ENCODE results near the gene LAYN. TPM values are rescaled to one million over a fixed set of nuclear protein-coding genes. Genes with fewer than 3 reads are reported as not detected.

The LAYN gene
- total and polyA plus RNA-seq, 2 donors = 11.5 to 30.9 TPM

DNA sequence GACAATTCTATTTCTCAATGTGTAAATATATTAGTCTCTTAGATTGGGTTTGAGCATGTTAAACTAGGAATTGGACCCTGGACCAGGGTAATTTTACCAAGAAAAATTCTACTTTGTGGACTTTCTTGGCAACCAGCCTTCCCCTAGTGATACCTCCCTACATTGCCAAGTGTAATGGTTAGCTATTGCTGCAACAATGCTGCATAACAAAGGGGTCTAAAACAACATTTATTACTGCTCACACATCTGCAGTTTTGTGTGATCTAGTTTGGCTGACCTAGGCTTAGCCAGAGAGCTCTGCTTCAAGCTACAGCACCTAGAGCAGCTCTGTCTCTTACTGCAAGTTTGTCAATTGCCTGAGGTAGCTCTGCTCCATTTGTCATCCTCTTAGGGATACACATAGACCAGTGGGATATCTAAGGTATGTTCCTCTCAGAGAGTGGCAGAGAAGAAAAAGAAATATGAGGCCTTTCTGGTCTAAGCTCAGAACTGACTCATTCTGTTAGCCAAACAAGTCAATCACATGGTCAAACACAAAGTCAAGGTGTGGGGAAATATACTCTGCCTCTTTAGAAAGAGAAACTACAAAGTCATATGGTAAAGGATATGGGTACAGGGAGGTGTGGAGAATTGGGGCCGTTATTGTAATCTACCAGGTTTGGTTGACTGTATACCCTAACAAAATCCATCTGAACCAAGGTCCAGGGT is 2.0 kb upstream of the LAYN start:
- WGBS = 86% methylated on average over 1 of the region's 1 CpG
- Histone ChIP-seq H3K4me1 (ENCODE audit: control insufficient read depth in 2 of 2, insufficient read depth in 2 of 2, low read length in 2 of 2) (peaks cover 6 to 24% of the 10 kb centered on the region in 2 donors), H3K4me3 (ENCODE audit: low read length in 2 of 2) (no peak overlapping the region), H3K27ac (ENCODE audit: low read depth in 1 of 2, low read length in 1 of 2) (peak overlapping the region in 1 of 2 donors; percentile 64), H3K36me3 (ENCODE audit: control insufficient read depth in 2 of 2, insufficient read depth in 2 of 2, low read length in 1 of 2) (no peaks in the 10 kb centered on the region), H3K9me3 (ENCODE audit: control insufficient read depth in 2 of 2, insufficient read depth in 1 of 2, low read length in 1 of 2) (peaks cover 0 to 11% of the 10 kb centered on the region in 2 donors), H3K27me3 (ENCODE audit: control insufficient read depth in 2 of 2, insufficient read depth in 1 of 2, low read length in 1 of 2) (peaks cover 33 to 80% of the 10 kb centered on the region in 2 donors)
- DNase-seq (ENCODE audit: low read depth in 6 of 9, low spot score in 9 of 9) = no peak

DNA sequence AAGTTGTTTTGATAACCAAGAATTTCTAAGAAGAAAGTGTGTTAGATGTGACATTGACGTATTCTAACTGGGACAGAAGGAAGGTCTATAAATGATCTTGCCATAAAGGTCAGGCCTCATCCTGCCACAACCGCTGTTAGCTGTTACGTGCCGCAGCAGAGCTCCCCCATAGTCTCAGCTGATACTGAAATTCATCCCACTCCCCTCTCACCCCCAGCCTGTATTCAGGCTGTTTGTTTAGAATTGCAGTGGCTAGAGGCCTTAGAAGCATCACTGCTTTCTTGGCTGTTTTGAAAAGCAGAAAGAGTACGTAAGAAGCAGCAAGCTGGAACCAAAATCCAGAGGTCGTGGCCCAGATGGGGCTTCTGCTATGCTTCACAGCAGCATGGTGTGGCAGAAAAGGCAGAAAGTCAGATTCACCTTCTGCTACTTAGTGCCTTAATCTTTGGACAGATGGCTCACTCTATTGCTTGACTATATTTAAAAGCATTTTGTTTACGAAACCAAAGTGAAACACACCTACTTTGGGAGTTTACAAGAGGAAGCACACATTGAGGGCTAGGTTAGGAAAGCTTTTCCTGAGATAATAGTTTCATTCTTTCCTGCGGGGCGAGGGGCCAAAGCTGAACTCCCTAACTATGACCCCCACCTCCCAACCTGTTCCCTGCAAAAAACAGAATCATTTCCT is 950 bp upstream of the LAYN start:
- Histone ChIP-seq H3K27ac (ENCODE audit: low read depth in 1 of 2, low read length in 1 of 2) (peak overlapping the region; percentile 12 to 88), H3K4me1 (ENCODE audit: control insufficient read depth in 2 of 2, insufficient read depth in 2 of 2, low read length in 2 of 2) (peaks cover 6 to 24% of the 10 kb centered on the region in 2 donors), H3K36me3 (ENCODE audit: control insufficient read depth in 2 of 2, insufficient read depth in 2 of 2, low read length in 1 of 2) (no peaks in the 10 kb centered on the region), H3K27me3 (ENCODE audit: control insufficient read depth in 2 of 2, insufficient read depth in 1 of 2, low read length in 1 of 2) (peaks cover 33 to 87% of the 10 kb centered on the region in 2 donors), H3K4me3 (ENCODE audit: low read length in 2 of 2) (peak overlapping the region in 1 of 2 donors; percentile 53), H3K9me3 (ENCODE audit: control insufficient read depth in 2 of 2, insufficient read depth in 1 of 2, low read length in 1 of 2) (peaks cover 0 to 11% of the 10 kb centered on the region in 2 donors)
- DNase-seq (ENCODE audit: low read depth in 6 of 9, low spot score in 9 of 9) = peak in 1 of 9 donors; percentile 57
- 83% methylated on average over 9 of the region's 9 CpGs for WGBS

GRCh38 chr11:111540937-111541253 is 375 bp downstream of the LAYN start:
- Histone ChIP-seq H3K27me3 (ENCODE audit: control insufficient read depth in 2 of 2, insufficient read depth in 1 of 2, low read length in 1 of 2) (peaks cover 33 to 81% of the 10 kb centered on the region in 2 donors), H3K4me3 (ENCODE audit: low read length in 2 of 2) (peak overlapping the region; percentile 37 to 53), H3K27ac (ENCODE audit: low read depth in 1 of 2, low read length in 1 of 2) (peak overlapping the region; percentile 57 to 84), H3K9me3 (ENCODE audit: control insufficient read depth in 2 of 2, insufficient read depth in 1 of 2, low read length in 1 of 2) (peaks cover 0 to 11% of the 10 kb centered on the region in 2 donors), H3K4me1 (ENCODE audit: control insufficient read depth in 2 of 2, insufficient read depth in 2 of 2, low read length in 2 of 2) (peaks cover 6 to 24% of the 10 kb centered on the region in 2 donors), H3K36me3 (ENCODE audit: control insufficient read depth in 2 of 2, insufficient read depth in 2 of 2, low read length in 1 of 2) (no peaks in the 10 kb centered on the region)
- no peak for DNase-seq (ENCODE audit: low read depth in 6 of 9, low spot score in 9 of 9)
- 3% methylated on average over 22 of the region's 22 CpGs for WGBS

- no peaks in the 10 kb centered on the region for H3K36me3 ChIP-seq (ENCODE audit: control insufficient read depth in 2 of 2, insufficient read depth in 2 of 2, low read length in 1 of 2)
- WGBS = 6% methylated on average over 41 of the region's 41 CpGs
- peaks cover 6 to 24% of the 10 kb centered on the region in 2 donors for H3K4me1 ChIP-seq (ENCODE audit: control insufficient read depth in 2 of 2, insufficient read depth in 2 of 2, low read length in 2 of 2)
- peaks cover 33 to 81% of the 10 kb centered on the region in 2 donors for H3K27me3 ChIP-seq (ENCODE audit: control insufficient read depth in 2 of 2, insufficient read depth in 1 of 2, low read length in 1 of 2)
- peak overlapping the region; percentile 37 to 53 for H3K4me3 ChIP-seq (ENCODE audit: low read length in 2 of 2)
- H3K9me3 ChIP-seq (ENCODE audit: control insufficient read depth in 2 of 2, insufficient read depth in 1 of 2, low read length in 1 of 2) = peaks cover 0 to 11% of the 10 kb centered on the region in 2 donors
- peak overlapping the region; percentile 57 to 84 for H3K27ac ChIP-seq (ENCODE audit: low read depth in 1 of 2, low read length in 1 of 2)
- DNase-seq (ENCODE audit: low read depth in 6 of 9, low spot score in 9 of 9) = peak in 1 of 9 donors; percentile 26
Measured at GRCh38 chr11:111541254-111542061, 938 bp downstream of the LAYN start.

- 65% methylated on average over 10 of the region's 10 CpGs for WGBS
- Histone ChIP-seq H3K27me3 (ENCODE audit: control insufficient read depth in 2 of 2, insufficient read depth in 1 of 2, low read length in 1 of 2) (peaks cover 33 to 72% of the 10 kb centered on the region in 2 donors), H3K4me1 (ENCODE audit: control insufficient read depth in 2 of 2, insufficient read depth in 2 of 2, low read length in 2 of 2) (peaks cover 6 to 24% of the 10 kb centered on the region in 2 donors), H3K36me3 (ENCODE audit: control insufficient read depth in 2 of 2, insufficient read depth in 2 of 2, low read length in 1 of 2) (no peaks in the 10 kb centered on the region), H3K27ac (ENCODE audit: low read depth in 1 of 2, low read length in 1 of 2) (no peak overlapping the region), H3K4me3 (ENCODE audit: low read length in 2 of 2) (no peak overlapping the region), H3K9me3 (ENCODE audit: control insufficient read depth in 2 of 2, insufficient read depth in 1 of 2, low read length in 1 of 2) (peaks cover 0 to 11% of the 10 kb centered on the region in 2 donors)
- no peak for DNase-seq (ENCODE audit: low read depth in 6 of 9, low spot score in 9 of 9)
Measured at GRCh38 chr11:111542606-111543275, 2.2 kb downstream of the LAYN start.

DNA sequence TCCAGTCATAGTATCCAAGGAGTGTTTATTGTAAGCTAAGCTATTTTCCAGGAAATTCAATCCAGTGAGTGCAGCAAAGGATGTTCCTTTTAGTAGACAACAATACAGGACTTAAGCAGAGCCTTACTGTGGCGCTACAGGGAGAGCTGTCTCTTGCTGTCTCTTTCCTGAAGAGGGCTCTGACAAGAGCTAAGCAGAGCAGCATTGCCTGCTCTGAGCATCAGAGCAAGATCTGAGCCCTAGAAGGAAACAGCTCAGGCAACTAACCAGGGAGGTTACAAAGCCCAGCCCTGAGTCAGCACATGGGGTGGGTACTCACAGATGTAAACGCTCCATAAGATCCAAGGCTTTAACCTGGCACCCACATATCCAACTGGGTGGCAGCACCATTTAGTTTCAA is 8.0 kb downstream of the LAYN start:
- no peaks in the 10 kb centered on the region for H3K36me3 ChIP-seq (ENCODE audit: control insufficient read depth in 2 of 2, insufficient read depth in 2 of 2, low read length in 1 of 2)
- DNase-seq (ENCODE audit: low read depth in 6 of 9, low spot score in 9 of 9) = no peak
- peaks cover 0 to 23% of the 10 kb centered on the region in 2 donors for H3K27me3 ChIP-seq (ENCODE audit: control insufficient read depth in 2 of 2, insufficient read depth in 1 of 2, low read length in 1 of 2)
- H3K4me3 ChIP-seq (ENCODE audit: low read length in 2 of 2) = no peak overlapping the region
- H3K4me1 ChIP-seq (ENCODE audit: control insufficient read depth in 2 of 2, insufficient read depth in 2 of 2, low read length in 2 of 2) = peaks cover 0 to 7% of the 10 kb centered on the region in 2 donors
- 96% methylated on average over 2 of the region's 2 CpGs for WGBS
- peak overlapping the region in 1 of 2 donors; percentile 69 for H3K27ac ChIP-seq (ENCODE audit: low read depth in 1 of 2, low read length in 1 of 2)
- H3K9me3 ChIP-seq (ENCODE audit: control insufficient read depth in 2 of 2, insufficient read depth in 1 of 2, low read length in 1 of 2) = no peaks in the 10 kb centered on the region

DNA sequence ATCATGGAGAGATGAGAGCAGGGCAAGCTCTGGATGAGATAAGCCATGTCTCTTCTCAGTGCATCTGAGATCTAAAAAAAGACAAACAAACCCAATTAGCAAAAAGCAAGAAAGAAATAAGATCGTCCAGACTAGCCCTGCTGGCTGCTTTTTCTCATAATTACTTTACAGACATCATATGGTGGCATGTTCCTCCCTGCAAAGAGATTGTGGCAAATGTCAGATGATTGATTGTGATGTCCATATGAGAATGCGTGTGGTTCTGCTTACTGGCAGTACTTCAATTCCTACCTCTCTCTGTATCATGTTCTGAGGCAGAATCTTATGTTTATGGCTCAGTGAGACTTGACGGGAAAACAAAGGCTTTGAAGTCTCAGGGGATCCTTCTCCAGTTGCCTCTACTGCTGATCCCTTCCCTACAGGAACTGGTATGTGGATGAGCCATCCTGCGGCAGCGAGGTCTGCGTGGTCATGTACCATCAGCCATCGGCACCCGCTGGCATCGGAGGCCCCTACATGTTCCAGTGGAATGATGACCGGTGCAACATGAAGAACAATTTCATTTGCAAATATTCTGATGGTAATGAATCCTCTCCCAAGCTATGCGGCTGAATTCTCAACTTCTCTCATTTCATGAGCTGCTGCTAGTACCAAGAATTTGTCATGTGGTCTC is 8.8 kb downstream of the LAYN start:
- Histone ChIP-seq H3K9me3 (ENCODE audit: control insufficient read depth in 2 of 2, insufficient read depth in 1 of 2, low read length in 1 of 2) (no peaks in the 10 kb centered on the region), H3K27me3 (ENCODE audit: control insufficient read depth in 2 of 2, insufficient read depth in 1 of 2, low read length in 1 of 2) (peaks cover 0 to 16% of the 10 kb centered on the region in 2 donors), H3K36me3 (ENCODE audit: control insufficient read depth in 2 of 2, insufficient read depth in 2 of 2, low read length in 1 of 2) (no peaks in the 10 kb centered on the region), H3K4me1 (ENCODE audit: control insufficient read depth in 2 of 2, insufficient read depth in 2 of 2, low read length in 2 of 2) (peaks cover 0 to 7% of the 10 kb centered on the region in 2 donors), H3K27ac (ENCODE audit: low read depth in 1 of 2, low read length in 1 of 2) (peak overlapping the region; percentile 19 to 69), H3K4me3 (ENCODE audit: low read length in 2 of 2) (no peak overlapping the region)
- no peak for DNase-seq (ENCODE audit: low read depth in 6 of 9, low spot score in 9 of 9)
- WGBS = 92% methylated on average over 11 of the region's 11 CpGs

- Histone ChIP-seq H3K36me3 (ENCODE audit: control insufficient read depth in 2 of 2, insufficient read depth in 2 of 2, low read length in 1 of 2) (no peaks in the 10 kb centered on the region), H3K27ac (ENCODE audit: low read depth in 1 of 2, low read length in 1 of 2) (peak overlapping the region in 1 of 2 donors; percentile 63), H3K9me3 (ENCODE audit: control insufficient read depth in 2 of 2, insufficient read depth in 1 of 2, low read length in 1 of 2) (no peaks in the 10 kb centered on the region), H3K27me3 (ENCODE audit: control insufficient read depth in 2 of 2, insufficient read depth in 1 of 2, low read length in 1 of 2) (peaks cover 0 to 14% of the 10 kb centered on the region in 2 donors), H3K4me1 (ENCODE audit: control insufficient read depth in 2 of 2, insufficient read depth in 2 of 2, low read length in 2 of 2) (peaks cover 0 to 7% of the 10 kb centered on the region in 2 donors), H3K4me3 (ENCODE audit: low read length in 2 of 2) (no peak overlapping the region)
- DNase-seq (ENCODE audit: low read depth in 6 of 9, low spot score in 9 of 9) = no peak
- WGBS = 81% methylated on average over 3 of the region's 3 CpGs
Measured at GRCh38 chr11:111549869-111550203, 9.3 kb downstream of the LAYN start.

Data from thymus (tissue), 11 donors.